ENCODE results near the gene LYZL6.

The LYZL6 gene

GRCh38 chr17:35915153-35915964, 28.2 kb downstream of the LYZL6 start:
- no peak for TF ChIP-seq CTCF (IDR thresholded peaks at IDR 0.05; ENCODE audit: low read depth, low read length)
- DNase-seq (ENCODE audit: extremely low read depth, low read depth), result no peak

DNA sequence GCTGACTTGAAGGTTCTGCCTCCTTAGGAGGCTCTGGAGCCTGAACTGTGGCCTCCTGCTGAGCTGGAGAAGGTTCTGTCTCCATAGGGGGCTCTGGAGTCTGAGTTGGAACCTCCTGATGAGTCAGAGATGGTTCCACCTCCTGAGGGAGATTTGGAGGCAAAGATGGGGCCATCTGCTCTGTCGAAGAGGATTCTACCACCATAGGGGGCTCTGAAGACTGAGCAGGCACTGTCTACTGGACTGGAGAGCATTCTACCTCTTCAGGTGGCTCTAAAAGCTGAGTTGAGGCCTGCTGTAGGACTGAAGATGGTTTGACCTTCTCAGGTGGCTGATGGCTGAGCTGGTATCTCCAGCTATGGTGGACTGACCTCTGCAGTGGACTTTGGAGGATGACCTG, 29.2 kb downstream of the LYZL6 start:
- no peak for TF ChIP-seq CTCF (IDR thresholded peaks at IDR 0.05; ENCODE audit: low read depth, low read length)
- no peak for DNase-seq (ENCODE audit: extremely low read depth, low read depth)

GRCh38 chr17:35913609-35914008, 29.9 kb downstream of the LYZL6 start:
- DNase-seq (ENCODE audit: extremely low read depth, low read depth), result no peak
- TF ChIP-seq CTCF (IDR thresholded peaks at IDR 0.05; ENCODE audit: low read depth, low read length), result no peak

- TF ChIP-seq CTCF (IDR thresholded peaks at IDR 0.05; ENCODE audit: low read depth, low read length), result no peak
- DNase-seq (ENCODE audit: extremely low read depth, low read depth), result no peak
Measured at GRCh38 chr17:35912942-35913341, 30.6 kb downstream of the LYZL6 start.

DNA sequence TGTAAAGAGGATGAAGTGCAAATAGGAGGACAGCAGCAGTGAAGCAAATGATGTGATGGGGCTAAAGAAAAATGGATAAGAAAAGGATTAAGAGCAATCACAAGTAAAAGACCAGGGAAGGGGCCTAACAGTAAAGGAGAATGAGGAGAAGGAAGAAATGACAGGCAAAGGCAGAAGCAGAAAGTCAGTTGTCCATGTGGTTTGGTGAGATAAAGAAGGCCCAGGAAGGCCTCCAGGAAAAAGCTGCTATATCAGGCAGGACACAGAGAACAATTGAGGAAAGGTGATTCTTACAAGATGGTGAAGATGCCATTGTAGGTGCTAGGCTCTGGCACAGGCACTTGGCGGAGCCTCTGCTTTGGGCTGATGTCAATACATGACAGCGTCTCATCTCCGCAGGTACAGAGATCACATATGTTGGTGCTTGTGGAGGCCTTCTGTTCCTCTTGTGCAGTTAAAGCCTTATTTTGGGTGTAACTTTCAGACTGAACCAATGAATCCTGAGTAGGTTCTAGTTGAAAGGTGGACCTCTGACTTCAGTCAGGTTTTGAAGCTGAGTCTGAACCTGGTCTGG, 31.1 kb downstream of the LYZL6 start:
- no peak for DNase-seq (ENCODE audit: extremely low read depth, low read depth)
- no peak for TF ChIP-seq CTCF (IDR thresholded peaks at IDR 0.05; ENCODE audit: low read depth, low read length)

DNA sequence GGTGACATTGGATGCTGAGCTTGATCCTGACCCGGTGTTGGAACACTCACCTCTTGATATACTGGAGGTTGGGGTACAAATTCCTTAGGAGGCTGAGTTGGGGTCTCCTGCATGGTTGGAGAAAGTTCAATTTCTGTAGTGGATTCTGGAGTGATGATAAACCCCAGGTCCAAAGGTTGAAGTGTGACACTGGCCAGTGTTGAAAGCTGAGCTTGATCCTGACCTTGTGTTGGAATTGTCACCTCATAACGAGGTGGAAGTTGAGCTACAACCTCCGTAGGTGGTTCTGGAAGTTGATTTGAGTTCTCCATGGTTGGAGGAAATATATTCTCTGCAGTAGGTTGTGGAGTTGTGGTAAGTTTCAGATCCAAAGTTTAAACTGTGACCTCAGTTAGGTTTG, 34.1 kb downstream of the LYZL6 start:
- no peak for DNase-seq (ENCODE audit: extremely low read depth, low read depth)
- no peak for TF ChIP-seq CTCF (IDR thresholded peaks at IDR 0.05; ENCODE audit: low read depth, low read length)

GRCh38 chr17:35907691-35908090, 35.8 kb downstream of the LYZL6 start:
- no peak for TF ChIP-seq CTCF (IDR thresholded peaks at IDR 0.05; ENCODE audit: low read depth, low read length)
- no peak for DNase-seq (ENCODE audit: extremely low read depth, low read depth)

Measured in AG09319 (cell line).